Measurements from ENCODE around the gene CDC45.

DNA sequence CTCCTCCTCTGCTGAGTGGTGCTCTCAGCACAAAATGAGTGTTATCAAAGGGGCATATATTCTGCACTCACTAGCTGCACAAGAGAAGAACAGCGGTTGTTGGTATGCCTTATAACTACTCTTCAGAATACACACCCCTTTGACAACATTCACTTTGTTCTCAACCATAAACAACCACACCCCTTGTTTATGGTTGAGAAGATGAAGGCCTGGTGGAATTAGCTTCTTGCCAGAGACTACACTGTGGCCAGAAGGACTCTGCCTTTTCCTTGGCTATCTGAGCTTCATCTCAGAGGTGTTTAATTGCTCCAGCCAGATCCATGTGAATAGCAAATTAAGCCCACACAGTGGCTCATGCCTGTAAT, 89.5 kb downstream of the CDC45 start:
- TF ChIP-seq, protein P1, sequence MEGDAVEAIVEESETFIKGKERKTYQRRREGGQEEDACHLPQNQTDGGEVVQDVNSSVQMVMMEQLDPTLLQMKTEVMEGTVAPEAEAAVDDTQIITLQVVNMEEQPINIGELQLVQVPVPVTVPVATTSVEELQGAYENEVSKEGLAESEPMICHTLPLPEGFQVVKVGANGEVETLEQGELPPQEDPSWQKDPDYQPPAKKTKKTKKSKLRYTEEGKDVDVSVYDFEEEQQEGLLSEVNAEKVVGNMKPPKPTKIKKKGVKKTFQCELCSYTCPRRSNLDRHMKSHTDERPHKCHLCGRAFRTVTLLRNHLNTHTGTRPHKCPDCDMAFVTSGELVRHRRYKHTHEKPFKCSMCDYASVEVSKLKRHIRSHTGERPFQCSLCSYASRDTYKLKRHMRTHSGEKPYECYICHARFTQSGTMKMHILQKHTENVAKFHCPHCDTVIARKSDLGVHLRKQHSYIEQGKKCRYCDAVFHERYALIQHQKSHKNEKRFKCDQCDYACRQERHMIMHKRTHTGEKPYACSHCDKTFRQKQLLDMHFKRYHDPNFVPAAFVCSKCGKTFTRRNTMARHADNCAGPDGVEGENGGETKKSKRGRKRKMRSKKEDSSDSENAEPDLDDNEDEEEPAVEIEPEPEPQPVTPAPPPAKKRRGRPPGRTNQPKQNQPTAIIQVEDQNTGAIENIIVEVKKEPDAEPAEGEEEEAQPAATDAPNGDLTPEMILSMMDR (IDR thresholded peaks at IDR 0.05) = no peak
- TF ChIP-seq POLR2A (IDR thresholded peaks at IDR 0.05) = no peak
